K562 (cell line): Measurements from ENCODE around the gene KIAA0513. TPM values are rescaled to one million over a fixed set of nuclear protein-coding genes. Genes with fewer than 3 reads are reported as not detected.

Source experiments
- BCL6 ChIP-seq: fragments of 250-450 bp; sonication (Bioruptor Pico); IDR thresholded peaks from 2 replicates; pipeline ENCODE4 v1.4.0; 2020
- BRF1 ChIP-seq: IDR thresholded peaks from 3 replicates; pipeline ENCODE4 v1.6.1; 2011; ENCODE audit warnings: borderline replicate concordance, mild to moderate bottlenecking; ENCODE audit not compliant: insufficient read length; ENCODE audit errors: extremely low read depth
- CEBPZ ChIP-seq: fragments of 150-350 bp; IDR thresholded peaks from 2 replicates; pipeline ENCODE4 v1.6.1; 2014; ENCODE audit warnings: low read depth, mild to moderate bottlenecking, low read length, borderline replicate concordance
- CTBP1 ChIP-seq: fragments of 450-650 bp; IDR thresholded peaks from 2 replicates; pipeline ENCODE4 v1.6.1; 2016; ENCODE audit warnings: borderline replicate concordance
- EGR1 ChIP-seq: fragments of 450-650 bp; conservative IDR thresholded peaks from 2 replicates; pipeline ENCODE4 v1.6.1; 2017; ENCODE audit warnings: mild to moderate bottlenecking
- HNRNPK ChIP-seq: fragments of 200-400 bp; formaldehyde crosslinking; IDR thresholded peaks from one replicate; pipeline ENCODE4 v1.6.1; 2018; ENCODE audit warnings: mild to moderate bottlenecking, low read depth, low read length; ENCODE audit not compliant: poor library complexity, severe bottlenecking
- MAFG ChIP-seq: fragments of 450-650 bp; conservative IDR thresholded peaks from 2 replicates; pipeline ENCODE4 v1.6.1; 2016; ENCODE audit warnings: missing genetic modification characterization, missing compliant biosample characterization
- MAZ ChIP-seq, 2 experiments: fragments of 450-650 bp in 1 of 2; sonication (generic) in 1 of 2; formaldehyde crosslinking; IDR thresholded peaks in 1 of 2; conservative IDR thresholded peaks in 1 of 2; 2 replicates each; pipeline versions ENCODE4 v1.4.0 to v1.5.0; 2020; ENCODE audit warnings: mild to moderate bottlenecking in 1 of 2, missing genetic modification reagents in 1 of 2
- NKRF ChIP-seq: fragments of 450-650 bp; IDR thresholded peaks from 2 replicates; pipeline ENCODE4 v1.6.1; 2016; ENCODE audit warnings: borderline replicate concordance
- OTX1 ChIP-seq: fragments of 450-650 bp; formaldehyde crosslinking; IDR thresholded peaks from 2 replicates; pipeline ENCODE4 v1.4.0; 2022; ENCODE audit warnings: mild to moderate bottlenecking
- RFX7 ChIP-seq: fragments of 250-450 bp; sonication (Bioruptor Pico); IDR thresholded peaks from 2 replicates; pipeline ENCODE4 v1.5.1; 2021; ENCODE audit warnings: mild to moderate bottlenecking
- VEZF1 ChIP-seq: fragments of 200-800 bp; sonication (Bioruptor generic); IDR thresholded peaks from 2 replicates; pipeline ENCODE4 v1.6.1; 2017; ENCODE audit warnings: missing genetic modification characterization, missing compliant biosample characterization
- ZBTB8A ChIP-seq: fragments of 450-650 bp; IDR thresholded peaks from 2 replicates; pipeline ENCODE4 v1.6.1; 2018; ENCODE audit warnings: mild to moderate bottlenecking, moderate library complexity; ENCODE audit not compliant: partially characterized antibody
- ZC3H11A ChIP-seq: IDR thresholded peaks from 2 replicates; pipeline ENCODE4 v1.6.1; 2012; ENCODE audit warnings: low read depth, low read length, improper control_type of control experiment
- ZNF143 ChIP-seq: sonication (generic); formaldehyde crosslinking; IDR thresholded peaks from 2 replicates; pipeline ENCODE4 v1.9.0; 2022; ENCODE audit warnings: mild to moderate bottlenecking, missing genetic modification reagents
- ZNF639 ChIP-seq, 2 experiments: fragments of 200-800 bp in 1 of 2; sonication (Bioruptor generic) in 1 of 2; sonication (generic) in 1 of 2; formaldehyde crosslinking in 1 of 2; IDR thresholded peaks in 1 of 2; conservative IDR thresholded peaks in 1 of 2; 2 replicates each; pipeline versions ENCODE4 v1.5.0 to v1.6.1; 2016 to 2020; ENCODE audit warnings: missing compliant biosample characterization in 1 of 2, missing genetic modification characterization in 1 of 2, missing genetic modification reagents in 1 of 2
- ZNF696 ChIP-seq: fragments of 250-450 bp; sonication (Bioruptor Pico); conservative IDR thresholded peaks from 2 replicates; pipeline ENCODE4 v1.4.0; 2020; ENCODE audit warnings: mild to moderate bottlenecking, moderate library complexity
- ZNF76 ChIP-seq: fragments of 250-450 bp; sonication (Bioruptor Pico); IDR thresholded peaks from 2 replicates; pipeline ENCODE4 v1.4.0; 2020; ENCODE audit warnings: mild to moderate bottlenecking, moderate library complexity, borderline replicate concordance
- ZNF780A ChIP-seq: fragments of 250-450 bp; sonication (Bioruptor Pico); IDR thresholded peaks from 2 replicates; pipeline ENCODE4 v1.5.0; 2021; ENCODE audit warnings: mild to moderate bottlenecking
- polyA plus RNA-seq, 8 experiments: library from polyadenylated mRNA; depleted of rRNA in 4 of 8; stranded (reverse) in 5 of 8; unstranded in 3 of 8; fragments of >200 nt; fragmentation: Nextera tagmentation in 2 of 8; fragmentation: Illumina TruSeq in 1 of 8; extraction: Ambion mirVana in 2 of 8; extraction: Trizol in 1 of 8; gene quantifications; 2 replicates each; pipeline versions ENCODE4 v1.2.1 to v1.2.3, GENCODE V29; 2011 to 2014; ENCODE audit warnings: inconsistent platforms in 1 of 8, missing spikeins in 1 of 8
- total RNA-seq, 7 experiments: library from RNA; depleted of rRNA in 6 of 7; stranded (reverse); fragments of >200 nt in 6 of 7; fragmentation: Illumina TruSeq in 2 of 7; extraction: Trizol in 2 of 7; gene quantifications; 2 replicates each; pipeline versions ENCODE4 v1.2.1 to v1.2.3, GENCODE V29; 2011 to 2021; ENCODE audit warnings: low replicate concordance in 1 of 7

Gene KIAA0513
- total and polyA plus RNA-seq, 9 of the 15 experiments (the other 6 are each of a cell fraction or from before 2014, with no cell fraction given), result 0.18 to 13.7 (median 10.2) TPM

- TF ChIP-seq CEBPZ, result no peak
- no peak for TF ChIP-seq BRF1
- peak in 1 of 2 experiments; percentile 45; a peak in 1 of 4 replicates for TF ChIP-seq MAZ (CRISPR knock-in tag; conservative IDR thresholded peaks at IDR 0.05 in 1 of 2, IDR thresholded peaks at IDR 0.05 in 1 of 2)
- no peak; the same call in 1 of the 2 replicates for TF ChIP-seq VEZF1
- TF ChIP-seq ZNF76, result 0 out of 2 replicates have a peak, but pooled peaks have one; percentile 18
- peak; percentile 70; the same call in 1 of the 2 replicates for TF ChIP-seq CTBP1
- TF ChIP-seq EGR1, result no peak
- TF ChIP-seq ZBTB8A, result no peak
- peak; percentile 38; the same call in 1 of the 2 replicates for TF ChIP-seq NKRF
- TF ChIP-seq ZNF639 (CRISPR knock-in tag; conservative IDR thresholded peaks at IDR 0.05 in 1 of 2, IDR thresholded peaks at IDR 0.05 in 1 of 2), result peak in 1 of 2 experiments; percentile 2; a peak in 1 of 4 replicates
- TF ChIP-seq ZNF696 (CRISPR knock-in tag), result 0 out of 2 replicates have a peak, but pooled peaks have one; percentile 43
- no peak for TF ChIP-seq OTX1 (CRISPR knock-in tag)
- no peak for TF ChIP-seq RFX7 (CRISPR knock-in tag)
- no peak for TF ChIP-seq BCL6 (CRISPR knock-in tag)
- no peak for TF ChIP-seq MAFG (tag)
- TF ChIP-seq ZNF780A (CRISPR knock-in tag), result no peak
- no peak for TF ChIP-seq ZC3H11A
- no peak for TF ChIP-seq HNRNPK
- 0 out of 2 replicates have a peak, but pooled peaks have one; percentile 56 for TF ChIP-seq ZNF143 (CRISPR knock-in tag)
Measured at GRCh38 chr16:85047867-85048455, 20.4 kb downstream of the KIAA0513 start (continued).
